Right lobe of liver (tissue), 6 donors: ENCODE results near the gene C20orf173. TPM values are rescaled to one million over a fixed set of nuclear protein-coding genes. Genes with fewer than 3 reads are reported as not detected.
A peak's percentile ranks its signal among the peaks of the same experiment; 100 is the strongest.

Experiments
- ATAC-seq, 4 donors: fragments of 200-7000 bp; cut with Tn5 transposase; one replicate each; pipeline ENCODE4 v1.9.1; 2020; ENCODE audit warnings: mild to moderate bottlenecking in 4 of 4, moderate library complexity in 4 of 4
- DNase-seq, 3 donors: peaks; one replicate each; pipeline ENCODE4 v3.0.0-alpha.2; 2020
- H3K27ac ChIP-seq, 3 donors: fragments of 200-600 bp; one replicate each; pipeline ENCODE4 v1.8.0; 2022
- H3K27me3 ChIP-seq, 2 donors: fragments of 200-600 bp; one replicate each; pipeline ENCODE4 v1.8.0; 2022
- H3K36me3 ChIP-seq, 4 donors: fragments of 200-600 bp; sonication (generic) in 1 of 4; one replicate each; pipeline versions ENCODE4 v1.5.1 to v1.8.0; 2017 to 2022; ENCODE audit warnings: control low read depth in 1 of 4
- H3K4me1 ChIP-seq, 4 donors: fragments of 200-600 bp; sonication (generic) in 1 of 4; one replicate each; pipeline versions ENCODE4 v1.5.1 to v1.8.0; 2017 to 2022; ENCODE audit warnings: control low read depth in 1 of 4
- H3K4me3 ChIP-seq, 3 donors: fragments of 200-600 bp; one replicate each; pipeline ENCODE4 v1.8.0; 2022
- H3K9me3 ChIP-seq, 4 donors: fragments of 200-600 bp; sonication (generic) in 1 of 4; one replicate each; pipeline versions ENCODE4 v1.5.1 to v1.8.0; 2017 to 2022; ENCODE audit warnings: control low read depth in 1 of 4
- POLR2A ChIP-seq: fragments of 450-650 bp; IDR thresholded peaks from one replicate; pipeline ENCODE4 v1.6.1; 2017; ENCODE audit warnings: antibody characterized with exemption, mild to moderate bottlenecking
- WGBS: methylation state at CpG from one replicate; pipeline ENCODE4 v1.1.6; 2018; ENCODE audit warnings: low coverage, low lambda C conversion rate; ENCODE audit not compliant: insufficient coverage; ENCODE audit errors: missing lambda C conversion rate; 5-methylcytosine and 5-hydroxymethylcytosine counted together
- intact Hi-C, 2 donors: fragments of 100-400 bp; cut with DNase I; formaldehyde crosslinking; loops; one replicate each; pipeline versions ENCODE4 v1.11.2 to v1.14.1; 2022
- long read RNA-seq: library from polyadenylated mRNA; unstranded; transcript quantifications from one replicate; pipeline ENCODE4 v2.0.0, GENCODE V29; 2019
- total RNA-seq, 6 experiments: library from RNA; depleted of rRNA in 2 of 6; stranded (reverse); fragments of >200 nt in 2 of 6; fragmentation: NEBNext Ultra II Directional in 3 of 6; extraction: Animal tissue kit (Norgen Biotek cat#: 25700) in 3 of 6; gene quantifications; one replicate each; pipeline versions ENCODE4 v1.1.0 to v1.2.4, GENCODE V29; 2016 to 2023
- TF ChIP-seq, protein P1 (sequence below), 4 donors: fragments of 200-600 bp in 3 of 4; fragments of 450-650 bp in 1 of 4; IDR thresholded peaks; one replicate each; pipeline versions ENCODE4 v1.5.1 to v1.8.0; 2016 to 2022; ENCODE audit warnings: antibody characterized with exemption in 4 of 4, mild to moderate bottlenecking in 2 of 4
- donor health status: DM: no; HTN: yes; CAD: no.
- donor health status: DM: no; HTN: no; CAD: no.
- donor health status: DM: no; HTN: no; CAD: no.
- donor health status: DM: no; HTN: yes; CAD: no.
- donor health status: DM: no; HTN: yes; CAD: no.

C20orf173 gene
- total RNA-seq, result not detected
- long read RNA-seq, result 0 reads

GRCh38 chr20:35529552-35529951 lies at the start of gene C20orf173:
C20orf173 (minus strand) TSS chr20:35529652; CDS start chr20:35529373, 279 bp downstream.
- Histone ChIP-seq H3K4me1 (no peaks in the 10 kb centered on the region), H3K9me3 (no peaks in the 10 kb centered on the region), H3K27me3 (no peaks in the 10 kb centered on the region), H3K27ac (no peak within 1 kb of the TSS), H3K4me3 (no peak within 1 kb of the TSS), H3K36me3 (no peaks in the 10 kb centered on the region)
- 60% methylated on average over 1 of the region's 2 CpGs for WGBS
- intact Hi-C loops, result no loop called here
- ATAC-seq, result no peak
- DNase-seq, result no peak
- no peak for TF ChIP-seq POLR2A
- TF ChIP-seq, protein P1, sequence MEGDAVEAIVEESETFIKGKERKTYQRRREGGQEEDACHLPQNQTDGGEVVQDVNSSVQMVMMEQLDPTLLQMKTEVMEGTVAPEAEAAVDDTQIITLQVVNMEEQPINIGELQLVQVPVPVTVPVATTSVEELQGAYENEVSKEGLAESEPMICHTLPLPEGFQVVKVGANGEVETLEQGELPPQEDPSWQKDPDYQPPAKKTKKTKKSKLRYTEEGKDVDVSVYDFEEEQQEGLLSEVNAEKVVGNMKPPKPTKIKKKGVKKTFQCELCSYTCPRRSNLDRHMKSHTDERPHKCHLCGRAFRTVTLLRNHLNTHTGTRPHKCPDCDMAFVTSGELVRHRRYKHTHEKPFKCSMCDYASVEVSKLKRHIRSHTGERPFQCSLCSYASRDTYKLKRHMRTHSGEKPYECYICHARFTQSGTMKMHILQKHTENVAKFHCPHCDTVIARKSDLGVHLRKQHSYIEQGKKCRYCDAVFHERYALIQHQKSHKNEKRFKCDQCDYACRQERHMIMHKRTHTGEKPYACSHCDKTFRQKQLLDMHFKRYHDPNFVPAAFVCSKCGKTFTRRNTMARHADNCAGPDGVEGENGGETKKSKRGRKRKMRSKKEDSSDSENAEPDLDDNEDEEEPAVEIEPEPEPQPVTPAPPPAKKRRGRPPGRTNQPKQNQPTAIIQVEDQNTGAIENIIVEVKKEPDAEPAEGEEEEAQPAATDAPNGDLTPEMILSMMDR (IDR thresholded peaks at IDR 0.05), result no peak

- H3K9me3 ChIP-seq, result no peaks in the 10 kb centered on the region
- intact Hi-C loops, result no loop called here
- H3K4me3 ChIP-seq, result no peak overlapping the region
- WGBS, result 100% methylated on average over 1 of the region's 6 CpGs
- no peak for TF ChIP-seq POLR2A
- TF ChIP-seq, protein P1 (IDR thresholded peaks at IDR 0.05), result no peak
- no peaks in the 10 kb centered on the region for H3K4me1 ChIP-seq
- H3K27ac ChIP-seq, result no peak overlapping the region
- ATAC-seq, result no peak
- no peaks in the 10 kb centered on the region for H3K36me3 ChIP-seq
- no peaks in the 10 kb centered on the region for H3K27me3 ChIP-seq
- no peak for DNase-seq
Measured at GRCh38 chr20:35579196-35579595, 49.7 kb upstream of the C20orf173 start.

DNA sequence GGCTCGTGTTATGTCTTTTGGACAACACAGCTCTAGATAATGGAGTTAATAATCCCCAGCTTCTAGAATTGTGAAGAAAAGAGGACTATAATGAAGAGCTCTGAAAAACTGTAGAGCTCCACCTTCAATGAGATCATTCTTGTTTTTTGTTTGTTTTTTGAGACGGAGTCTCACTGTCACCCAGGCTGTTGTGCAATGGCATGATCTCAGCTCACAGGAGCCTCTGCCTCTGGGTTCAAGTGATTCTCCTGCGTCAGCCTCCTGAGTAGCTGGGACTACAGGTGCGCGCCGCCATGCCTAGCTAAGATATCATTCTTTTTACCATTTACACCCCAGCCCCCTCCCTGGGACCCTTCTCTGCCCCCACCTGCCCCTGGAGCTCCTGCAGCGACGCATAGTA lies 49.0 kb upstream of the C20orf173 start:
- intact Hi-C loops, result no loop called here
- Histone ChIP-seq H3K27me3 (no peaks in the 10 kb centered on the region), H3K36me3 (no peaks in the 10 kb centered on the region), H3K9me3 (no peaks in the 10 kb centered on the region), H3K4me3 (no peak overlapping the region), H3K27ac (no peak overlapping the region), H3K4me1 (no peaks in the 10 kb centered on the region)
- DNase-seq (no peak), ATAC-seq (peak in 1 of 4 donors; percentile 47)
- 73% methylated on average over 4 of the region's 8 CpGs for WGBS
- TF ChIP-seq, protein P1 (IDR thresholded peaks at IDR 0.05), result no peak
- no peak for TF ChIP-seq POLR2A

- no peak overlapping the region for H3K27ac ChIP-seq
- ATAC-seq, result no peak
- WGBS, result 52% methylated on average over 3 of the region's 3 CpGs
- intact Hi-C loops, result no loop called here
- H3K4me3 ChIP-seq, result no peak overlapping the region
- no peaks in the 10 kb centered on the region for H3K27me3 ChIP-seq
- H3K36me3 ChIP-seq, result no peaks in the 10 kb centered on the region
- no peaks in the 10 kb centered on the region for H3K9me3 ChIP-seq
- no peaks in the 10 kb centered on the region for H3K4me1 ChIP-seq
- TF ChIP-seq POLR2A, result no peak
- TF ChIP-seq, protein P1 (IDR thresholded peaks at IDR 0.05), result no peak
- no peak for DNase-seq
Measured at GRCh38 chr20:35576816-35577215, 47.4 kb upstream of the C20orf173 start.

DNA sequence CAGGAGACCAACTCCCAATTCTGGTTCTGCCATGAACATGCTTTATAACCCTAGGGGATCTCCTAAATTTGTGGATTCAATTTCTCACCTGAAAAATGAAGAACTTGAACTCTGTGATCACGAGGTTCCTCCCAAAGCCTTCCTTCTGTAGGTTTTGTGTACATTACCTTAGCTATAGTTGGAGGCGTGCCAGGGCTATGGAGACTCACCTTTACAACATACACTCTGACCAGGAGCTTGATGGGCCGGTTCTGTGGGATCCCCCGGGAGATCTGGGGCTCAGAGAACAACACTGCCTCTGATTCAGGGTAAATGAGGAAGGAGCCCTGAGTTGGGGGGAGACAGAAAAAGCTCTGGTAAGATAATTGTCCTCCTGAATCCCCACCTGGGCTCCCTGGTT lies 46.5 kb upstream of the C20orf173 start:
- no peaks in the 10 kb centered on the region for H3K9me3 ChIP-seq
- no peak overlapping the region for H3K27ac ChIP-seq
- intact Hi-C loops, result no loop called here
- WGBS, result 33% methylated on average over 3 of the region's 4 CpGs
- no peaks in the 10 kb centered on the region for H3K4me1 ChIP-seq
- TF ChIP-seq POLR2A, result no peak
- TF ChIP-seq, protein P1 (IDR thresholded peaks at IDR 0.05), result no peak
- no peaks in the 10 kb centered on the region for H3K36me3 ChIP-seq
- ATAC-seq, result no peak
- H3K4me3 ChIP-seq, result no peak overlapping the region
- DNase-seq, result no peak
- H3K27me3 ChIP-seq, result no peaks in the 10 kb centered on the region
